Measurements from ENCODE around the gene TOR4A. TPM values are rescaled to one million over a fixed set of nuclear protein-coding genes. Genes with fewer than 3 reads are reported as not detected.
A peak's percentile ranks its signal among the peaks of the same experiment; 100 is the strongest.

Gene TOR4A
- total and polyA plus RNA-seq, 2 donors (not counting 1 experiment from before 2014, with no cell fraction given) = 8.3 to 15.3 TPM

DNA sequence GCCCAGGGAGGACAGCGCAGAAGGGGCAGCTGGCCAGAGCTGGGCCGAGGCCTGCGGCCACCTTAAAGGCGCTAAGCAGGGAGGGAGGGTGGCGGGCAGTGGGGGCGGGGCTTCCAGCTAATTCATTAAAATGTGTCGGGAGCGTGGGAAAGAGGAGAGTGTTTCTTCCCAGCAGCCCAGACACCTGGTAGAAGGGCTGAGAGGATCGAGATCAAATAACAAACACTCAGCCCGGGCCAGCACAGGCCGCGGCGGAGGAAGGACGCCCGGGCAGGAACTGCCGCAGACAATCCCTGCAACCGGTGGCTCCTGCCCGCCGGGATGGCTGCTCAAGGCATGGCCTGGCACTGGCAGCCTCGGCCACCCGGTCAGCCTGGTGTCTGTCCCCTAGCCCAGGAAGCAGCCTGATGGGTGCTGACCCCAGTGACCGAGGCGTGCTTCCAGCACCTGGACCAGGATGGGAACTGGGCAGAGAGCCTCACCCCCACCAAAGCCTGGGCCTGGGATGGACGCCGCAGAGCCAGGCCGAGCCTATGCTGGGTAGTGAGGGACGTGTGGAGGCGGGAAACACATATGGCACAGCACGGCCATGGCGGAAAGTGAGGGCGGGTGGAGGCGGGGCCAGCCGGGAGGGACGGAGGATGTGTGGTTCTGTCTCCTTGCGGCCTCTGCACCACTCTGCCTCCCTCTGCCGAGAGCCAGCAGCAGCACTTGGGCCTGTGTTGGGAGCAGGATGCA, 27.7 kb downstream of the TOR4A start:
- Histone ChIP-seq H3K4me3 (ENCODE audit: control extremely low read depth in 1 of 5, extremely low read depth in 1 of 5, insufficient read depth in 1 of 5, low read depth in 2 of 5, low read length in 4 of 5) (no peak overlapping the region), H3K4me1 (ENCODE audit: control insufficient read depth in 2 of 2, insufficient read depth in 2 of 2, low read length in 2 of 2) (peaks cover 38 to 51% of the 10 kb centered on the region in 2 donors), H3K36me3 (replicated peaks in 1 of 2; ENCODE audit: control extremely low read depth in 1 of 2, control insufficient read depth in 1 of 2, extremely low read depth in 1 of 2, insufficient read depth in 2 of 2, low read length in 1 of 2) (no peaks in the 10 kb centered on the region), H3K9me3 (ENCODE audit: control extremely low read depth in 1 of 3, control insufficient read depth in 2 of 3, insufficient read depth in 1 of 3, low read length in 2 of 3) (peaks cover 0 to 12% (median 0%) of the 10 kb centered on the region in 3 donors), H4K20me1 (ENCODE audit: control insufficient read depth, insufficient read depth, low read length, poor library complexity, severe bottlenecking) (peaks cover 5% of the 10 kb centered on the region), H3K79me2 (ENCODE audit: control insufficient read depth, insufficient read depth, low read length) (no peaks in the 10 kb centered on the region), H2AFZ (ENCODE audit: insufficient read depth, low read depth, low read length, poor library complexity, severe bottlenecking) (no peak overlapping the region), H3K4me2 (replicated peaks; ENCODE audit: low read depth, low read length, poor library complexity, severe bottlenecking) (peak overlapping the region; percentile 49), H3K9ac (ENCODE audit: low read length) (no peak overlapping the region), H3K27me3 (replicated peaks in 1 of 4; ENCODE audit: control extremely low read depth in 1 of 4, control insufficient read depth in 3 of 4, insufficient read depth in 4 of 4, low read length in 3 of 4) (peaks cover 0 to 44% (median 14%) of the 10 kb centered on the region in 4 experiments), H3K27ac (ENCODE audit: low read length in 2 of 2) (no peak overlapping the region)
- POLR2A ChIA-PET = no interaction called here
- 43% methylated on average over 32 of the region's 36 CpGs for WGBS (ENCODE audit: insufficient coverage)
- no peaks in the 10 kb centered on the region for H3K9me3 Mint-ChIP-seq (ENCODE audit: insufficient read depth)
- peak overlapping the region; percentile 19 for H3K4me3 Mint-ChIP-seq
- no peak for TF ChIP-seq EZH2 (IDR thresholded peaks at IDR 0.05; ENCODE audit: borderline replicate concordance, insufficient read depth, low read depth, low read length, poor library complexity, severe bottlenecking)
- TF ChIP-seq, protein P1, sequence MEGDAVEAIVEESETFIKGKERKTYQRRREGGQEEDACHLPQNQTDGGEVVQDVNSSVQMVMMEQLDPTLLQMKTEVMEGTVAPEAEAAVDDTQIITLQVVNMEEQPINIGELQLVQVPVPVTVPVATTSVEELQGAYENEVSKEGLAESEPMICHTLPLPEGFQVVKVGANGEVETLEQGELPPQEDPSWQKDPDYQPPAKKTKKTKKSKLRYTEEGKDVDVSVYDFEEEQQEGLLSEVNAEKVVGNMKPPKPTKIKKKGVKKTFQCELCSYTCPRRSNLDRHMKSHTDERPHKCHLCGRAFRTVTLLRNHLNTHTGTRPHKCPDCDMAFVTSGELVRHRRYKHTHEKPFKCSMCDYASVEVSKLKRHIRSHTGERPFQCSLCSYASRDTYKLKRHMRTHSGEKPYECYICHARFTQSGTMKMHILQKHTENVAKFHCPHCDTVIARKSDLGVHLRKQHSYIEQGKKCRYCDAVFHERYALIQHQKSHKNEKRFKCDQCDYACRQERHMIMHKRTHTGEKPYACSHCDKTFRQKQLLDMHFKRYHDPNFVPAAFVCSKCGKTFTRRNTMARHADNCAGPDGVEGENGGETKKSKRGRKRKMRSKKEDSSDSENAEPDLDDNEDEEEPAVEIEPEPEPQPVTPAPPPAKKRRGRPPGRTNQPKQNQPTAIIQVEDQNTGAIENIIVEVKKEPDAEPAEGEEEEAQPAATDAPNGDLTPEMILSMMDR (IDR thresholded peaks at IDR 0.05) = no peak
- peaks cover 18% of the 10 kb centered on the region for H3K4me1 Mint-ChIP-seq
- no peak overlapping the region for H3K27ac Mint-ChIP-seq
- no peak for ATAC-seq (ENCODE audit: low read depth)
- intact Hi-C loops (cut with micrococcal nuclease) = no loop called here
- peak; percentile 67 for DNase-seq
- CTCF ChIA-PET = interaction anchor here (1.5 kb wide), 1 partner anchor 16 kb away, joined by 4 read pairs; no protein-coding TSS in a partner anchor
- H3K27me3 Mint-ChIP-seq = no peaks in the 10 kb centered on the region

DNA sequence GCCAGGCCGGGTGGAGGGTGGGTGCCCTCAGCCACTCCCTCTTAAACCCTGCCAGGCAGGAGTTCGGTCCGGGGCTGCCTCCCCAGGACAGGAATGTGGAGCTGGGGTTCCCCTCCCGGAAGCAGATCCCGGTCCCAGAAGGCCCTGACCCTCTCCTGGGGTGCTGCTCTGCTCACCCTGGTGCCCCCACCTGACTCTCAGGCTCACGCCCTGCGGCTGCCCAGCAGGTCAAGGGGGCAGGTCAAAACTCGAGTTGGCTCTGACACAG, 28.2 kb downstream of the TOR4A start:
- Histone ChIP-seq H3K27ac (ENCODE audit: low read length in 2 of 2) (no peak overlapping the region), H3K4me3 (ENCODE audit: control extremely low read depth in 1 of 5, extremely low read depth in 1 of 5, insufficient read depth in 1 of 5, low read depth in 2 of 5, low read length in 4 of 5) (no peak overlapping the region), H3K4me1 (ENCODE audit: control insufficient read depth in 2 of 2, insufficient read depth in 2 of 2, low read length in 2 of 2) (peaks cover 34 to 46% of the 10 kb centered on the region in 2 donors), H3K9me3 (ENCODE audit: control extremely low read depth in 1 of 3, control insufficient read depth in 2 of 3, insufficient read depth in 1 of 3, low read length in 2 of 3) (peaks cover 0 to 12% (median 0%) of the 10 kb centered on the region in 3 donors), H3K4me2 (replicated peaks; ENCODE audit: low read depth, low read length, poor library complexity, severe bottlenecking) (peak overlapping the region; percentile 49), H4K20me1 (ENCODE audit: control insufficient read depth, insufficient read depth, low read length, poor library complexity, severe bottlenecking) (peaks cover under 1% of the 10 kb centered on the region), H3K9ac (ENCODE audit: low read length) (no peak overlapping the region), H2AFZ (ENCODE audit: insufficient read depth, low read depth, low read length, poor library complexity, severe bottlenecking) (no peak overlapping the region), H3K79me2 (ENCODE audit: control insufficient read depth, insufficient read depth, low read length) (no peaks in the 10 kb centered on the region), H3K27me3 (replicated peaks in 1 of 4; ENCODE audit: control extremely low read depth in 1 of 4, control insufficient read depth in 3 of 4, insufficient read depth in 4 of 4, low read length in 3 of 4) (peaks cover 0 to 39% (median 12%) of the 10 kb centered on the region in 4 experiments), H3K36me3 (replicated peaks in 1 of 2; ENCODE audit: control extremely low read depth in 1 of 2, control insufficient read depth in 1 of 2, extremely low read depth in 1 of 2, insufficient read depth in 2 of 2, low read length in 1 of 2) (no peaks in the 10 kb centered on the region)
- Mint-ChIP-seq H3K27me3 (no peaks in the 10 kb centered on the region), H3K27ac (no peak overlapping the region), H3K9me3 (ENCODE audit: insufficient read depth) (no peaks in the 10 kb centered on the region), H3K4me3 (no peak overlapping the region), H3K4me1 (peaks cover 17% of the 10 kb centered on the region)
- ChIA-PET POLR2A (interaction anchor here (0.5 kb wide), 1 partner anchor 33 kb away, joined by 3 read pairs; no protein-coding TSS in a partner anchor), CTCF (interaction anchor here (1.5 kb wide), 1 partner anchor 15 kb away, joined by 4 read pairs; no protein-coding TSS in a partner anchor)
- intact Hi-C loops (cut with micrococcal nuclease) = no loop called here
- TF ChIP-seq, protein P1 (IDR thresholded peaks at IDR 0.05) = no peak
- TF ChIP-seq EZH2 (IDR thresholded peaks at IDR 0.05; ENCODE audit: borderline replicate concordance, insufficient read depth, low read depth, low read length, poor library complexity, severe bottlenecking) = no peak
- WGBS (ENCODE audit: insufficient coverage) = 38% methylated on average over 8 of the region's 8 CpGs
- ATAC-seq (ENCODE audit: low read depth) (no peak), DNase-seq (no peak)

All from B cell (primary cell).